Upper lobe of left lung (tissue), 4 donors: ENCODE results near the gene ANAPC16.

Experiments
- CTCF ChIP-seq, 6 experiments: fragments of 450-650 bp in 4 of 6; fragments of 200-600 bp in 2 of 6; sonication (generic) in 2 of 6; IDR thresholded peaks; one replicate each; pipeline ENCODE4 v1.5.1; 2016 to 2019; ENCODE audit warnings: antibody characterized with exemption in 6 of 6
- EP300 ChIP-seq, 4 donors: sonication (generic); formaldehyde crosslinking; IDR thresholded peaks; one replicate each; pipeline ENCODE4 v1.5.1; 2017; ENCODE audit warnings: antibody characterized with exemption in 4 of 4, control low read depth in 2 of 4
- POLR2A ChIP-seq, 4 donors: fragments of 450-650 bp; IDR thresholded peaks; one replicate each; pipeline ENCODE4 v1.5.1; 2016 to 2017; ENCODE audit warnings: antibody characterized with exemption in 4 of 4, mild to moderate bottlenecking in 2 of 4
- POLR2AphosphoS5 ChIP-seq, 2 donors: sonication (generic); formaldehyde crosslinking; IDR thresholded peaks; one replicate each; pipeline ENCODE4 v1.5.1; 2017; ENCODE audit warnings: antibody characterized with exemption in 2 of 2

GRCh38 chr10:72177454-72177853 lies 38.4 kb upstream of the ANAPC16 start:
- TF ChIP-seq POLR2A (IDR thresholded peaks at IDR 0.05) (no peak), POLR2AphosphoS5 (IDR thresholded peaks at IDR 0.05) (no peak), CTCF (IDR thresholded peaks at IDR 0.05) (no peak), EP300 (IDR thresholded peaks at IDR 0.05) (no peak)
